A549 (cell line): Measurements from ENCODE around the gene VPS26A.

ENCODE experiments used
- BHLHE40 ChIP-seq: IDR thresholded peaks from 2 replicates; pipeline ENCODE4 v1.6.1; 2012; ENCODE audit warnings: low read depth, low read length, inconsistent platforms
- CBX8 ChIP-seq: fragments of 200-600 bp; sonication (generic); IDR thresholded peaks from 2 replicates; pipeline ENCODE4 v1.6.1; 2016
- CTCF ChIP-seq: fragments of >200 bp; sonication (Bioruptor Twin); formaldehyde crosslinking; IDR thresholded peaks from 3 replicates; pipeline ENCODE4 v1.5.1; 2016
- MAFK ChIP-seq: fragments of 450-650 bp; IDR thresholded peaks from 2 replicates; pipeline ENCODE4 v1.6.1; 2014; ENCODE audit not compliant: partially characterized antibody
- MAZ ChIP-seq: fragments of 150-350 bp; IDR thresholded peaks from 2 replicates; pipeline ENCODE4 v1.6.1; 2014; ENCODE audit warnings: antibody characterized with exemption, low read depth, low read length, borderline replicate concordance
- POLR2A ChIP-seq: IDR thresholded peaks from 2 replicates; pipeline ENCODE4 v1.6.1; 2012; ENCODE audit warnings: mild to moderate bottlenecking, low read length
- REST ChIP-seq: fragments of 200-600 bp; sonication (generic); IDR thresholded peaks from 2 replicates; pipeline ENCODE4 v1.6.1; 2016; ENCODE audit warnings: antibody characterized with exemption, mild to moderate bottlenecking, moderate library complexity
- SMC3 ChIP-seq: fragments of >200 bp; sonication (Bioruptor Twin); formaldehyde crosslinking; IDR thresholded peaks from 3 replicates; pipeline ENCODE4 v1.6.1; 2018; ENCODE audit warnings: inconsistent platforms

GRCh38 chr10:69125554-69125953 lies 1.6 kb downstream of the VPS26A start:
- TF ChIP-seq CTCF (no peak), POLR2A (no peak), REST (no peak), MAZ (no peak), CBX8 (no peak), BHLHE40 (no peak), SMC3 (no peak), MAFK (no peak)
